Measurements from ENCODE around the gene PPARG.
"Not testable (repeated sequence)": the region's sequence is repeated elsewhere in the genome, so short reads cannot be mapped to it uniquely, and the experiment has no call there.

The PPARG gene

GRCh38 chr3:12440927-12441714 lies 152.3 kb downstream of the PPARG start:
- no peak for DNase-seq (ENCODE audit: low read depth in 2 of 2)

- DNase-seq (ENCODE audit: low read depth in 2 of 2) = no peak
Measured at GRCh38 chr3:12442654-12443501, 154.0 kb downstream of the PPARG start.

GRCh38 chr3:12443781-12444522 lies 155.1 kb downstream of the PPARG start:
- no peak for DNase-seq (ENCODE audit: low read depth in 2 of 2)

DNA sequence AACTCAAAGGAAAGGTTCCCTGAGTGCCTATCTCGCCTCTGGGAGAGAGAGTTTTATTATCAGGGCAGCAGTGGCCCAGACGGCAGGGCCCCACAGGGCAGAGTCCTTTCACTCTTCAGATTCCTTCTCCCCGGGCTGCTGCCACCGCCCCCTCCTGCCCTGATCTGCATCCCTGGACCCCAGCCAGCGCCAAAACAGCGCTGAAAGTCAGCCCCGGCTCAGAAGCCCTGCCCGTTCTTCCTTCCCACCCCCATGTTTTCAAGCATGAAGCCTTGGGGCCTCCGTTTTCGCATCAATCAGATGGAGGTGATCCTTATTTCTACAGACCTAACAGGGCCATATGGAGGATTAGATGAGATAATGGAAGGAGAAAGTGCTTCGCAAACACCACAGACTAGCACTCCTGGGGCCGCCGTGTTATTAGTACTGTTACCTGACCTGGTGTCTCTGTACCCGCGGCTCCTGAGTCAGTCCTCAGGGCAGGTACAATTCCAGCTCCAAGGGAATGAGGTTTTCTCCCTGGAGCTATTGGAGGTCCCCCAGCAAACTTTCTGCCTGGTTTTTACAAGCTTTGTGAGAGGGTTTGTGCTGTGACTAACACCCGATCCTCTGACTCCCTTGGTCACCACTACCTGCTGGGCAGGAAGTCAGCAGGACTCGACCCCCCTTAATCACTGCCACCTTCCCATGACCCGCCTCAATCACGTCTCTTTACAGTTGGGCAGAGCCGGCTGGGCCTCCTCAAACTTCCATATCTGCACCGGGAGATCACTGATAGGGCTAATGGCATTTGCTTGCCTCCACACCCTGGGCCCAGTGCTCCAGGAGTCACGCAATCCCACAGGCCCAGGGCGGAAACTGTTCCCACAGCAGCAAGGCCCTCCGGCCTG lies 156.0 kb downstream of the PPARG start:
- DNase-seq (ENCODE audit: low read depth in 2 of 2) = no peak

DNA sequence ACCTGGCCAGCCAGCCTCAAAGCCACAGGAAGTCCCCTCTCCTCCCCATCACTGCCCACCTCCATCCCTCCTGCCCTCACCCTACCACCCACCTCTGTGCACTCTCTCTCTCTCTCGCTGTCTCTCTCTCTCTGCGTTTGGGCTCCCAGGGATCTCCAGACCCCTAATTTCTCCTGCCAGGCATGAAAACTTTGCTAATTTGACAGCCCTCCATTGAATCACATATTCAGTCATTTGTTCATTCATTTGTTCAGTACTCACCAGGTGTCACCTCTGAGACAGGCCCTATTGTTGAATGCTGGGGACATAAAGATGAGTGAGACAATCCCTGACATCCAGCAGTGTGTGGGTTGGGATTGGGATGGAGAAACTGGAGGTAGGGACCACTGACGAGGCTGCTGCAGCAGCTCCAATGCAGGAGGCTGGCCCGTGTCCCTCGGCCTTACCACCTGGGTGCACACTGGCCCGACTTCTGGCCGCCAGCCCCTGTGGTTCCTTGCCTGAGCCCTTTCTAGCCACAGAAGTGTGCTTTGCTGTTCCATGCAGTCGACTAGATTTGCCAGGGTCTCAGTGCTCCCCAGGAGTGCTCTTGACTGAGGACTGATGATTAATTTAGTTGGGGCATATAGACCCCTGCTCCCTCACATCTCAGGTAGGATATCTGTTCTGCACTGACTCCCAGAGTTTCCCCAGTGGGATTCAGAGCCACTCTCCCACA lies 156.8 kb downstream of the PPARG start:
- DNase-seq (ENCODE audit: low read depth in 2 of 2) = no peak

- no peak for DNase-seq (ENCODE audit: low read depth in 2 of 2)
Measured at GRCh38 chr3:12446298-12446697, 157.4 kb downstream of the PPARG start.

DNA sequence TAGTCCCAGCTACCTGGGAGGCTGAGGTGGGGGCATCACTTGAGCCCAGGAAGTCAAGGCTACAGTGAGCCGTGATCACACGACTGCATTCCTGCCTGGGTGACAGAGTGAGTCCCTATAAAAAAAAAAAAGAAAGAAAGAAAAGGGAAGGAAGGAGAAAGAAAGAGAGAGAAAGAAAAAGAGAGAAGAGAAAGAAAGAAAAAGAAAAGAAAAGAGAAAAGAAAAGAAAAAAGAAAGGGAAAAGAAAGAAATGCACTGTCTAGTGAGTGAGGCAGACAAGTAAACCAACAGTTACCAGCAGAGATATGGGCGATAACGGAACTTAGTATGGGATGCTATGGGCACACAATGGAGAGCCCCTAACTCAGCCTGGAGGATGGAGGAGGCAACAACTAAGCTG lies 158.2 kb downstream of the PPARG start:
- no peak for DNase-seq (ENCODE audit: low read depth in 2 of 2)

DNA sequence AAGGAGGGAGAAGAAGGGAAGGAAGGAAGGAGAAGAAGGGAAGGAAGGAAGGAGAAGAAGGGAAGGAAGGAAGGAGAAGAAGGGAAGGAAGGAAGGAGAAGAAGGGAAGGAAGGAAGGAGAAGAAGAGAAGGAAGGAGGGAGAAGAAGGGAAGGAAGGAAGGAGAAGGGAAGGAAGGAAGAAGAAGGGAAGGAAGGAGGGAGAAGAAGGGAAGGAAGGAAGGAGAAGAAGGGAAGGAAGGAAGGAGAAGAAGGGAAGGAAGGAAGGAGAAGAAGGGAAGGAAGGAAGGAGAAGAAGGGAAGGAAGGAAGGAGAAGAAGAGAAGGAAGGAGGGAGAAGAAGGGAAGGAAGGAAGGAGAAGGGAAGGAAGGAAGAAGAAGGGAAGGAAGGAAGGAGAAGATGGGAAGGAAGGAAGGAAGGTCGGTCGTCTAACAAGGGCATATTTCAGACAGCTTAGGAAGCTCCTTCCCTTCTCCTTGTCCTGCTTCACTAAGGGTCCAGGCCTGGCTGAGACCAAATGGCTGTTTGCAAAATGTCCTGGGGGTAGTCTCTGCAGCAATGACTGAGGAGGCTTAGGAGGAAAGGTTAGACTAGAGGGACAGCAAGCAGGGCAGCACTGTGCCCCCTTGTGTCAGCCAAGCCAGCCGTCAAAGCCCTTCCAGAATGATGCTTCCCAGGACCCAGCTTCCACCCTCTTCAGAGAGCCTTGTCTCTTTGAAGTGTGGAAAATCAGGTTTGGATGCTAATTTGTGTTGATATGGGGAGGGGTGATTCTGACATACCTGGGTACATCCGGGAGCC lies 159.7 kb downstream of the PPARG start:
- DNase-seq (ENCODE audit: low read depth in 2 of 2) = not testable (repeated sequence)

DNA sequence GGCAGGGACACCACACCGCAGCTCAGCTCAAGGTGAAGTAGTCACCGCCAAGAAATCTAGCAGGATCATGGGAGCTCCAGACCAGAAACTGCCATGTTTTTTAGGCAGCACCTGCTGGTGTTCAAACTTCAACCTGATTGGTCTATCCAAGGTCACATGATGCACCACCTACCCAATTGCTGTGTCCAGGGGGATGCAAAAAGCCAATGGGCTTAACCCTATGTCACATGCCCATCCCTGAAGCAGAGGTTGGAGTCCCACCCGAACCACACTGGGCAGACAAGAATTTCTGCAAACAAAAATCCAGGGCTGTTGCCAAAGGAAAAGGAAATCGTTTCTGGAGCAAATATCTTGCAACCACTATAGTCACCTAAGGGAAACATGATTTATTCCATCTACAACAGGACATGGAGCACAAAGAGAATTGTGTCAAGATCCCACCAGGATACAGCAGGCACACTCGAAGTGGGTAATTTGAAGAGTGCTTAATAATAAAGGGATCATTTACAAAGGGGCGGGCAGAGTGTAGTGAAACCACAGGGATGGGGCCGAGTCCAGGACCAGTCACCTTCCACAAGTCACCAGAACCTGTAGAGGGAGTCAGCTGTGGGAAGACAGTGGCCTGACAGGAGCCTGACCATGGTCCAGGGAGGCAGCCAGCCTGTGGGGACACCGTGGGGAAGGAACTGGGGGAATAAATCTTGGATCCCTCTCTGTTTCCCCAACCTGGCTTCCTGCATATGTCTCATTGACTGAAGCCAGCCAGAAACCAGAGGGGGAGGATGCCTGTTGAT lies 161.2 kb downstream of the PPARG start:
- DNase-seq (ENCODE audit: low read depth in 2 of 2) = no peak

GRCh38 chr3:12451481-12451880 lies 162.6 kb downstream of the PPARG start:
- no peak for DNase-seq (ENCODE audit: low read depth in 2 of 2)

DNA sequence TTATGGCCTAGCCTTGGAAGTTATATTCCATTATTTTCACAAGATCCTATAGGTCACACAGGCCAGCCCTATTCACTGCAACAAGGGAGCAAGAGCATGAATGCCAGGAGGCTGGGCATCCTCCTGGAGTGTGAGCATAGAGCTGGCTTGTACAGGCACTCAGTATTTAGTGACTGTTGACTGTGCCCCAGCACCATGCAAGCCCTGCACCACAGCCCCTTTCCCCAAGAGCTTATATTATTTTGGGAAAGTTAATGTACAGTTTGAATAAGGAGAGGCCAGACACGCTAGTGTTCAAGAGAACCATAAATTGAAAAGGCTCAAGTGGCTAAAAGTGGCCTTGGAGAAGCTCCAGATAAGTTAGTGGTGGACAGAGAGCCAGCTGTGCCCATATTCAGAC lies 163.1 kb downstream of the PPARG start:
- DNase-seq (ENCODE audit: low read depth in 2 of 2) = no peak

- no peak for DNase-seq (ENCODE audit: low read depth in 2 of 2)
Measured at GRCh38 chr3:12452361-12453330, 163.8 kb downstream of the PPARG start.

- no peak for DNase-seq (ENCODE audit: low read depth in 2 of 2)
Measured at GRCh38 chr3:12454076-12454815, 165.4 kb downstream of the PPARG start.

GRCh38 chr3:12454816-12455121 lies 165.9 kb downstream of the PPARG start:
- no peak for DNase-seq (ENCODE audit: low read depth in 2 of 2)

DNA sequence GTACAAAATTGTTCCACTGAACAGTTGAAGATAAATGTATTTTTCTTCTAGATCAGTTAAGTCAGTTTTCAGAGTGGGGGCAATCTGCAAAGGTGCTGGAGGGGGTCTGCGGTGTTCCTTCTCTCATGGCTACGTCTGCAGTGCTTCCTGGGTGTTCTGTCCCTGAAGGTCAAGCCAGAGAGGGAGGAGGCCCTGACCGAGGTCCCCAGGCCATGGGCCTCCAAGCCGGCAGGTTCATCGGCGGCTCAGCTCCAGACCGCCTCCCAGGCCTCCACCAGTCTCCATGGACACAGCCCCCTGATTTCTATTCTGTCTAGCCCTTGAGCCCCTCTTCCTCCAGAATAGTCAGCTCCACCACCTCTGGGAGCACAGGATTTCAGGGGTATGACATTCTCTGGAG lies 166.9 kb downstream of the PPARG start:
- no peak for DNase-seq (ENCODE audit: low read depth in 2 of 2)

DNA sequence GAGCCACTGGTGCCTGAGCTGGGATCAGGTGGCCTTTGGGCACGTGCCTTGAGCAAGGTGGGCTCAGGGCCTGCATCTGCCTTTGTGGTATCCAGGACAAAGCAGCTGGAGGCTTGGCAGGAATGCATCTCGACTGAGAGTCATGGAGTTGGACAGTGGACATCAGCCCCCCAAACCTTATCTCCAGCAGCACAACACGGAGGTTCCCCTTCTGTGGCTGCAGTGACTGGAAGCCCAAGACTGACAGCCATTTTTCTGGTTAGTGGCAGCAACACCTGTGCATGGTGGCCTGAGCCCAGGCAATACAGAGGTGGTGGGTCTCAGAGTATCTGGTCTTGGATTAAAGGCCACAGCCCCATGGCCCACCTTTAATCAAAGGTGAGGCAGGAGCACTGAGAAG lies 167.6 kb downstream of the PPARG start:
- no peak for DNase-seq (ENCODE audit: low read depth in 2 of 2)

DNA sequence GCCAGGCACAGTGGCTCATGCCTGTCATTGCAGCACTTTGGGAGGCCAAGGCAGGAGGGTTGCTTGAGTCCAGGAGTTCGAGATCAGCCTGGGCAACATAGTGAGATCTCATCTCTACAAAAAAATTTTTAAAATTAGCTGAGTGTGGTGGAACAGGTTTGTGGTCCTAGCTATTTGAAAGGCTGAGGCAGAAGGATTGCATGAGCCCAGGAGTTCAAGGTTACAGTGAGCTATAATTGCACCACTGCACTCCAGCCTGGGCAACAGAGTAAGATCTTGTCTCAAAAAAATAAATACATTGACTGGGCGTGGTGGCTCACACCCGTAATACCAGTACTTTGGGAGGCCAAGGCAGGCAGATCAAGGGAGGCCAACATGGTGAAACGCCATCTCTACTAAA lies 168.5 kb downstream of the PPARG start:
- DNase-seq (ENCODE audit: low read depth in 2 of 2) = not testable (repeated sequence)

All from stimulated activated CD4-positive, alpha-beta T cell treated with anti-CD3 and anti-CD28 coated beads, Interleukin-4, amount 100 ng/mL, for 48 hours (primary cell).